Endodermal cell (in vitro differentiated cells): ENCODE results near the gene NGFR. TPM values are rescaled to one million over a fixed set of nuclear protein-coding genes. Genes with fewer than 3 reads are reported as not detected.

Experiments used
- DNase-seq: peaks from one replicate; pipeline ENCODE4 v3.0.0-alpha.2; 2017
- H3K27ac ChIP-seq: 2 replicates; pipeline ENCODE4 v1.5.1; 2013; ENCODE audit warnings: mild to moderate bottlenecking, low read depth, low read length, moderate library complexity
- H3K27me3 ChIP-seq: 2 replicates; pipeline ENCODE4 v1.6.1; 2013; ENCODE audit warnings: mild to moderate bottlenecking, low read length, moderate library complexity; ENCODE audit not compliant: insufficient read depth, control insufficient read depth, poor library complexity, severe bottlenecking
- H3K36me3 ChIP-seq: 2 replicates; pipeline ENCODE4 v1.7.0; 2013; ENCODE audit warnings: mild to moderate bottlenecking, low read length, moderate library complexity; ENCODE audit not compliant: control insufficient read depth, insufficient read depth
- H3K4me1 ChIP-seq: one replicate; pipeline ENCODE4 v1.7.0; 2013; ENCODE audit warnings: low read length; ENCODE audit not compliant: control insufficient read depth, insufficient read depth
- H3K4me3 ChIP-seq: 2 replicates; pipeline ENCODE4 v1.5.1; 2013; ENCODE audit warnings: mild to moderate bottlenecking, low read length, moderate library complexity
- H3K9ac ChIP-seq: 2 replicates; pipeline ENCODE4 v1.6.1; 2013; ENCODE audit warnings: mild to moderate bottlenecking, low read length, moderate library complexity; ENCODE audit not compliant: poor library complexity, severe bottlenecking; ENCODE audit errors: extremely low read depth
- H3K9me3 ChIP-seq: 2 replicates; pipeline ENCODE4 v1.6.1; 2013; ENCODE audit warnings: mild to moderate bottlenecking, low read length, moderate library complexity; ENCODE audit not compliant: control insufficient read depth
- H3K27ac Mint-ChIP-seq: 2 replicates; pipeline ENCODE4 v1.8.0; 2020; ENCODE audit warnings: mixed read lengths
- H3K27me3 Mint-ChIP-seq: 2 replicates; pipeline ENCODE4 v1.8.0; 2021; ENCODE audit warnings: mild to moderate bottlenecking, mixed read lengths; ENCODE audit not compliant: insufficient read depth
- H3K36me3 Mint-ChIP-seq: 2 replicates; pipeline ENCODE4 v1.8.0; 2020; ENCODE audit warnings: low read depth, mixed read lengths
- H3K4me1 Mint-ChIP-seq: 2 replicates; pipeline ENCODE4 v1.8.0; 2020; ENCODE audit warnings: mixed read lengths
- H3K4me3 Mint-ChIP-seq: 2 replicates; pipeline ENCODE4 v1.8.0; 2020; ENCODE audit warnings: mild to moderate bottlenecking, moderate library complexity, mixed read lengths
- H3K9me3 Mint-ChIP-seq: 2 replicates; pipeline ENCODE4 v1.8.0; 2020; ENCODE audit warnings: mild to moderate bottlenecking, mixed read lengths
- CTCF ChIP-seq: fragments of 200-600 bp; sonication (generic); conservative IDR thresholded peaks from 2 replicates; pipeline ENCODE4 v1.5.0; 2021; ENCODE audit warnings: antibody characterized with exemption, mild to moderate bottlenecking
- WGBS, 2 experiments: methylation state at CpG; one replicate each; pipeline versions ENCODE4 v1.1.5 to v1.1.7; 2013; ENCODE audit warnings: missing lambda C conversion rate in 2 of 2, mixed read lengths in 1 of 2; ENCODE audit not compliant: insufficient coverage in 1 of 2, insufficient read length in 1 of 2; 5-methylcytosine and 5-hydroxymethylcytosine counted together
- total RNA-seq, 2 donors: library from RNA; stranded (reverse); fragmentation: NEBNext Ultra II Directional in 1 of 2; extraction: Animal tissue kit (Norgen Biotek cat#: 25700) in 1 of 2; gene quantifications; 2 replicates in 1 of 2; 3 replicates in 1 of 2; pipeline ENCODE4 v1.2.1, GENCODE V29; 2021

The NGFR gene
- total RNA-seq, 2 donors from 2014 or later: 1.3 to 1.6 TPM

GRCh38 chr17:49487183-49487582, 7.9 kb upstream of the NGFR start:
- H3K4me1 Mint-ChIP-seq: peaks cover 14% of the 10 kb centered on the region

GRCh38 chr17:49488612-49489011, 6.5 kb upstream of the NGFR start:
- H3K9ac ChIP-seq: no peak overlapping the region
- H3K27ac ChIP-seq: no peak overlapping the region
- H3K9me3 ChIP-seq: no peaks in the 10 kb centered on the region
- H3K27ac Mint-ChIP-seq: no peak overlapping the region
- no peak overlapping the region for H3K4me3 Mint-ChIP-seq
- H3K27me3 ChIP-seq: peaks cover 33% of the 10 kb centered on the region
- H3K9me3 Mint-ChIP-seq: no peaks in the 10 kb centered on the region
- H3K4me3 ChIP-seq: no peak overlapping the region
- H3K36me3 Mint-ChIP-seq: no peaks in the 10 kb centered on the region
- 84 to 91% methylated on average over 6 to 8 of the region's 8 CpGs for WGBS, 2 experiments
- peaks cover 6% of the 10 kb centered on the region for H3K4me1 ChIP-seq
- no peak for TF ChIP-seq CTCF
- no peak for DNase-seq
- no peaks in the 10 kb centered on the region for H3K36me3 ChIP-seq
- H3K4me1 Mint-ChIP-seq: peaks cover 14% of the 10 kb centered on the region
- H3K27me3 Mint-ChIP-seq: peaks cover 56% of the 10 kb centered on the region

More at GRCh38 chr17:49487183-49487582, 7.9 kb upstream of the NGFR start:
- Mint-ChIP-seq H3K4me3 (no peak overlapping the region), H3K27ac (no peak overlapping the region), H3K27me3 (peaks cover 57% of the 10 kb centered on the region), H3K9me3 (no peaks in the 10 kb centered on the region), H3K36me3 (no peaks in the 10 kb centered on the region)
- Histone ChIP-seq H3K27ac (no peak overlapping the region), H3K27me3 (peaks cover 23% of the 10 kb centered on the region), H3K4me3 (no peak overlapping the region), H3K4me1 (peaks cover 6% of the 10 kb centered on the region), H3K36me3 (no peaks in the 10 kb centered on the region), H3K9me3 (no peaks in the 10 kb centered on the region), H3K9ac (no peak overlapping the region)
- TF ChIP-seq CTCF: peak; percentile 35
- DNase-seq: peak; percentile 79
- WGBS, 2 experiments: 74 to 75% methylated on average over 5 to 8 of the region's 8 CpGs

- H3K36me3 ChIP-seq: no peaks in the 10 kb centered on the region
- H3K4me3 ChIP-seq: no peak overlapping the region
- H3K9me3 Mint-ChIP-seq: no peaks in the 10 kb centered on the region
- no peak overlapping the region for H3K9ac ChIP-seq
- H3K27me3 Mint-ChIP-seq: peaks cover 57% of the 10 kb centered on the region
- WGBS, 2 experiments: 90 to 91% methylated on average over 3 to 4 of the region's 4 CpGs
- no peaks in the 10 kb centered on the region for H3K9me3 ChIP-seq
- no peak for TF ChIP-seq CTCF
- no peak overlapping the region for H3K27ac Mint-ChIP-seq
- DNase-seq: no peak
- no peak overlapping the region for H3K4me3 Mint-ChIP-seq
- no peak overlapping the region for H3K27ac ChIP-seq
- H3K4me1 Mint-ChIP-seq: peaks cover 14% of the 10 kb centered on the region
- no peaks in the 10 kb centered on the region for H3K36me3 Mint-ChIP-seq
- H3K27me3 ChIP-seq: peaks cover 41% of the 10 kb centered on the region
- H3K4me1 ChIP-seq: peaks cover 6% of the 10 kb centered on the region
Observed at GRCh38 chr17:49489348-49489747, 5.7 kb upstream of the NGFR start.
